Measurements from ENCODE around the gene RRAD.

DNA sequence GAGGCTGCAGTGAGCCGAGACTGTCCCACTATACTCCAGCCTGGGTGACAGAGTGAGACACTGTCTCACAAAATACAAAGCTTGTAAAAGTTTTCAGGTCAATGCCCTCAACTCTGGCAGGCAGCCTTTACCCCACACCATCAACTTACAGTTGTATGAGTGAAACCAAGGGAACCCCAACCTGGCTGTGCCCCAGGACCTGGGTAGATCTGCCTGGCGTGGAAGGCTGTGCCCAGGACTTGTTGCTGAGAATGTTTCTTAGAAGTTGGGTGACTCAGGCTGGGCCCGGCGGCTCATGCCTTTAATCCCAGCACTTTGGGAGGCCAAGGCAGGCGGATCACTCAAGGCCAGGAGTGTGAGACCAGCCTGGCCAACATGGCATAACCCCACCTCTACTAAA, 43.5 kb upstream of the RRAD start:
- TF ChIP-seq, protein P1, sequence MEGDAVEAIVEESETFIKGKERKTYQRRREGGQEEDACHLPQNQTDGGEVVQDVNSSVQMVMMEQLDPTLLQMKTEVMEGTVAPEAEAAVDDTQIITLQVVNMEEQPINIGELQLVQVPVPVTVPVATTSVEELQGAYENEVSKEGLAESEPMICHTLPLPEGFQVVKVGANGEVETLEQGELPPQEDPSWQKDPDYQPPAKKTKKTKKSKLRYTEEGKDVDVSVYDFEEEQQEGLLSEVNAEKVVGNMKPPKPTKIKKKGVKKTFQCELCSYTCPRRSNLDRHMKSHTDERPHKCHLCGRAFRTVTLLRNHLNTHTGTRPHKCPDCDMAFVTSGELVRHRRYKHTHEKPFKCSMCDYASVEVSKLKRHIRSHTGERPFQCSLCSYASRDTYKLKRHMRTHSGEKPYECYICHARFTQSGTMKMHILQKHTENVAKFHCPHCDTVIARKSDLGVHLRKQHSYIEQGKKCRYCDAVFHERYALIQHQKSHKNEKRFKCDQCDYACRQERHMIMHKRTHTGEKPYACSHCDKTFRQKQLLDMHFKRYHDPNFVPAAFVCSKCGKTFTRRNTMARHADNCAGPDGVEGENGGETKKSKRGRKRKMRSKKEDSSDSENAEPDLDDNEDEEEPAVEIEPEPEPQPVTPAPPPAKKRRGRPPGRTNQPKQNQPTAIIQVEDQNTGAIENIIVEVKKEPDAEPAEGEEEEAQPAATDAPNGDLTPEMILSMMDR (IDR thresholded peaks at IDR 0.05): no peak
- TF ChIP-seq SIN3A (IDR thresholded peaks at IDR 0.05; ENCODE audit: borderline replicate concordance, insufficient read depth, low read depth, low read length) (no peak), POLR2AphosphoS5 (IDR thresholded peaks at IDR 0.05; ENCODE audit: low read depth, low read length) (no peak)
- TF ChIP-seq, protein P2, sequence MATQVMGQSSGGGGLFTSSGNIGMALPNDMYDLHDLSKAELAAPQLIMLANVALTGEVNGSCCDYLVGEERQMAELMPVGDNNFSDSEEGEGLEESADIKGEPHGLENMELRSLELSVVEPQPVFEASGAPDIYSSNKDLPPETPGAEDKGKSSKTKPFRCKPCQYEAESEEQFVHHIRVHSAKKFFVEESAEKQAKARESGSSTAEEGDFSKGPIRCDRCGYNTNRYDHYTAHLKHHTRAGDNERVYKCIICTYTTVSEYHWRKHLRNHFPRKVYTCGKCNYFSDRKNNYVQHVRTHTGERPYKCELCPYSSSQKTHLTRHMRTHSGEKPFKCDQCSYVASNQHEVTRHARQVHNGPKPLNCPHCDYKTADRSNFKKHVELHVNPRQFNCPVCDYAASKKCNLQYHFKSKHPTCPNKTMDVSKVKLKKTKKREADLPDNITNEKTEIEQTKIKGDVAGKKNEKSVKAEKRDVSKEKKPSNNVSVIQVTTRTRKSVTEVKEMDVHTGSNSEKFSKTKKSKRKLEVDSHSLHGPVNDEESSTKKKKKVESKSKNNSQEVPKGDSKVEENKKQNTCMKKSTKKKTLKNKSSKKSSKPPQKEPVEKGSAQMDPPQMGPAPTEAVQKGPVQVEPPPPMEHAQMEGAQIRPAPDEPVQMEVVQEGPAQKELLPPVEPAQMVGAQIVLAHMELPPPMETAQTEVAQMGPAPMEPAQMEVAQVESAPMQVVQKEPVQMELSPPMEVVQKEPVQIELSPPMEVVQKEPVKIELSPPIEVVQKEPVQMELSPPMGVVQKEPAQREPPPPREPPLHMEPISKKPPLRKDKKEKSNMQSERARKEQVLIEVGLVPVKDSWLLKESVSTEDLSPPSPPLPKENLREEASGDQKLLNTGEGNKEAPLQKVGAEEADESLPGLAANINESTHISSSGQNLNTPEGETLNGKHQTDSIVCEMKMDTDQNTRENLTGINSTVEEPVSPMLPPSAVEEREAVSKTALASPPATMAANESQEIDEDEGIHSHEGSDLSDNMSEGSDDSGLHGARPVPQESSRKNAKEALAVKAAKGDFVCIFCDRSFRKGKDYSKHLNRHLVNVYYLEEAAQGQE (IDR thresholded peaks at IDR 0.05; ENCODE audit: insufficient read depth in 1 of 2, low read depth in 2 of 2, low read length in 1 of 2): no peak

Measured in Panc1 (cell line).